Measurements from ENCODE around the gene SLC24A3.

Gene SLC24A3

DNA sequence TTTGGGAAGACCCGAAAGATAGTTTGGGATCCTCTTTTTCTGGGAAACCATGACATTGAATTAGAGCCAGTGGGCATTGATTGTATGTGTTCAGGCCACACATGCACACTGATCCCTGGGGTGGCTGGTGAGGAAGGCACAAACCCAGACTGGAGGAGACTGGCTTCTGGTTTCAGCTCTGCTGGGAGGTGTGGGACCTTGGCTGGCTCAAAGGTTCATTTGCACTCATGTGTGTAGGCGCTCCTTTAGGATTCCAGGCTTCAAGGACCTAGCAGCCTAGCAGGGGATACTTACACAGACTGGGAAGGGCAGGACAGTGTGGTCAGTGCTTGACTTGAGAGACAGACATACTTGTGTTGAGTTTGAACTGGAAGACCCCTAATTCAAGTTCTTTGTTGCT is 552.8 kb downstream of the SLC24A3 start:
- Histone ChIP-seq H3K9me3 (ENCODE audit: insufficient read depth, low read depth, low read length) (no peaks in the 10 kb centered on the region), H3K36me3 (ENCODE audit: insufficient read depth, low read length) (no peaks in the 10 kb centered on the region), H3K27me3 (ENCODE audit: insufficient read depth, low read length) (peaks cover 5% of the 10 kb centered on the region), H3K9ac (ENCODE audit: low read depth, low read length) (no peak overlapping the region), H3K27ac (ENCODE audit: low read depth, low read length) (no peak overlapping the region), H3K4me1 (ENCODE audit: insufficient read depth, low read length) (peaks cover 10% of the 10 kb centered on the region), H3K4me3 (ENCODE audit: low read length) (no peak overlapping the region)
- WGBS = 96% methylated on average over 2 of the region's 2 CpGs

DNA sequence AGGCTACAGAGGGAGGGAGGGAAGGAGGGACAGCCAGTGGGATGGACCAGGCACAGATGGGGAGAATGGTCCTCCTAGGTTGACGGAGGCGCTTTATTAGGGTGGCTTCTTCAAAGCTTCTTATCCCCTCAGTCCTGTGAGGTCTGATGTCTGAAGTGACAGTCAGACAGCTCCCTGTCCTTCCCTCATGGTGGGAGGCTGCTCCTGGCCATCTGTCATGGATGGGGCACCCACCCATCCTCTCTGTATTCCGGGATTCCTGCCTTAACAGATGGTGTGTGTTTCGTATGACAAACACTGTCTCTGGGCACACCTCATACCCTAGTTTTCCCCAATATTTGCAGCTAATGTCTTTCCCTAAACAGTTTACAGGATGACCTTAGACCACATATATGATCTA is 553.5 kb downstream of the SLC24A3 start:
- Histone ChIP-seq H3K27me3 (ENCODE audit: insufficient read depth, low read length) (no peaks in the 10 kb centered on the region), H3K4me1 (ENCODE audit: insufficient read depth, low read length) (peaks cover 14% of the 10 kb centered on the region), H3K9me3 (ENCODE audit: insufficient read depth, low read depth, low read length) (no peaks in the 10 kb centered on the region), H3K4me3 (ENCODE audit: low read length) (no peak overlapping the region), H3K36me3 (ENCODE audit: insufficient read depth, low read length) (no peaks in the 10 kb centered on the region), H3K27ac (ENCODE audit: low read depth, low read length) (no peak overlapping the region), H3K9ac (ENCODE audit: low read depth, low read length) (no peak overlapping the region)
- 96% methylated on average over 4 of the region's 4 CpGs for WGBS

DNA sequence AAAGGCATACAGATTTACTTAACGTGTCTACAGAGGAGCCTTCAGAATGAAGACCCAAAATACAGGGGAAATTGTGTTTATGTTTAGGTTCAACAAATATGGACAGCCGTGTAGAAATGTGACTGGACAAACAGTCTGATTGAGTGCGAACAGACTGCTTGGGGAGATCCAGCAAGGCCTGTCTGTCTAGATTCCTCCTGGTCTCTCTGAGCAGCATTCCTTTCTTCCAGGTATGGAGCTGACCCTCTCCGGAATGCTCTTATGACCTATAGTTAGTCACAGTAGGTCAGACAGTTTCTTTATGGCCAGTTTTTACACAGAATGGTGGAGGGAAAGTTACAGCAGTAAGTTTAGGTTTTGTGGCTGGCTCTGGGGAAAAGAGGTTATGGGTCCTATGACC is 554.6 kb downstream of the SLC24A3 start:
- H3K27ac ChIP-seq (ENCODE audit: low read depth, low read length) = no peak overlapping the region
- 85% methylated on average over 4 of the region's 4 CpGs for WGBS
- no peaks in the 10 kb centered on the region for H3K9me3 ChIP-seq (ENCODE audit: insufficient read depth, low read depth, low read length)
- no peaks in the 10 kb centered on the region for H3K27me3 ChIP-seq (ENCODE audit: insufficient read depth, low read length)
- no peaks in the 10 kb centered on the region for H3K36me3 ChIP-seq (ENCODE audit: insufficient read depth, low read length)
- no peak overlapping the region for H3K9ac ChIP-seq (ENCODE audit: low read depth, low read length)
- peaks cover 14% of the 10 kb centered on the region for H3K4me1 ChIP-seq (ENCODE audit: insufficient read depth, low read length)
- no peak overlapping the region for H3K4me3 ChIP-seq (ENCODE audit: low read length)

DNA sequence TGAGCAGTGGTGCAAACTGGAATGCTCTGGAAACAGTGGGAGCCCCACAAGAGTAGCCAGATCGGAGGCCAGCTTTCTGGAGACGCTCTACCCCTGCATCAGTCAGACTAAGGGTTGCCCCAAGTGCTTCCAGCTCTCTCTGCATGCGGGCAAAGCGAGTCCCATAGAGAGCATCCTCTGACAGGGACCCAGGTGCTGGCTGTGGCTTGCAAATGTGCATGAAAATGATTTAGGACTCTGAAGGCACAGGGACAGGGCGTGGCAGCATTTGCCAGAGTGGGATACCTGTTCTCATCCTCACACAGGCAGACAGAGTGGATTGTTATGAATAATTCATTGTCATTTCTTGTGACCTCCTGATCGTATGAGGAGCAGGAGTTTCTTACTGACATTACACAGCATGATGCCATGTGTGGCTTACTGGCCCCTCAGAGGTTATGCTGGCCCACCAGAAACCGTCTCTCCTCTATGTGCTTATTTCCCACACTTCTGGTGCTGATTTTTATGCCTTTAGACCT is 555.9 kb downstream of the SLC24A3 start:
- no peaks in the 10 kb centered on the region for H3K9me3 ChIP-seq (ENCODE audit: insufficient read depth, low read depth, low read length)
- no peaks in the 10 kb centered on the region for H3K27me3 ChIP-seq (ENCODE audit: insufficient read depth, low read length)
- peaks cover 14% of the 10 kb centered on the region for H3K4me1 ChIP-seq (ENCODE audit: insufficient read depth, low read length)
- H3K36me3 ChIP-seq (ENCODE audit: insufficient read depth, low read length) = no peaks in the 10 kb centered on the region
- H3K4me3 ChIP-seq (ENCODE audit: low read length) = no peak overlapping the region
- no peak overlapping the region for H3K27ac ChIP-seq (ENCODE audit: low read depth, low read length)
- no peak overlapping the region for H3K9ac ChIP-seq (ENCODE audit: low read depth, low read length)
- 95% methylated on average over 7 of the region's 7 CpGs for WGBS

DNA sequence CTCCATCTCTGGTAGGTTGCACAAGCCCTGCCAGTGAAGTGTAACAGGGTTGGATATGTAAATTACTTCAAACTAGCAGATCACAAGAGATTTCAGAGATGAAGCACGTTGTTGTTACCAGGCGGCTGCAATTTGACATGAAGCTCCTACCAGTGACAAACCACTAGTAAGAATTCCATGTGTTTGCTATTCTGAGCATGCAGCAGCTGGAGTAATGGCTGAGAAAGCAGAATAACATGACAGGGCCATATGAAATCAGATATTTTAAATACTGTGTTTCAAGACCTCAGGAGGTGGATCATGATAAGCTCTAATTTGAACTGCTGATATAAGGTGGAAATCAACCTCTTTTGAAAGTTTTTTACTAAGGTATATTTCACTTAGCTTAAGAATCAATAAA is 557.1 kb downstream of the SLC24A3 start:
- Histone ChIP-seq H3K27me3 (ENCODE audit: insufficient read depth, low read length) (no peaks in the 10 kb centered on the region), H3K4me1 (ENCODE audit: insufficient read depth, low read length) (peaks cover 18% of the 10 kb centered on the region), H3K27ac (ENCODE audit: low read depth, low read length) (no peak overlapping the region), H3K9me3 (ENCODE audit: insufficient read depth, low read depth, low read length) (no peaks in the 10 kb centered on the region), H3K4me3 (ENCODE audit: low read length) (no peak overlapping the region), H3K36me3 (ENCODE audit: insufficient read depth, low read length) (no peaks in the 10 kb centered on the region), H3K9ac (ENCODE audit: low read depth, low read length) (no peak overlapping the region)
- WGBS = 89% methylated on average over 2 of the region's 2 CpGs

DNA sequence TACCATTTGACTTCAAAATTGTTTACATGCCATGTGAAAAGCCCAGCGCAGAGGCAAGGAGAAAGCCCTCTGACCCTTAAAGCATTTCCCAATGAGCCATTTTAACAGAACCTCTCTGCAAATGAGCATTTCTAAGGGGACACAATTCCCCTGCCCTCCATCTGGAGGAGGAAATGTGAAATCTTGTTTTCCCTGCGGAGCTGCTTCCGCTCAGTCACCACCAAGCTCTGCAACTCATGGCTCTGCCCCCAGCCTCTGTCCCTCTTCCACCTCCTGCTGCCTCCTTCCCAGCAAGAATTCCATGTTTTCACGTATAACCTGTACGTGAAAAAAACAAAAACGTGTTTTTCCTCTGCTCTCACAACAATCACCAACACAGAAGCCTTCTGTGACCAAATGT is 557.9 kb downstream of the SLC24A3 start:
- no peak overlapping the region for H3K9ac ChIP-seq (ENCODE audit: low read depth, low read length)
- H3K27ac ChIP-seq (ENCODE audit: low read depth, low read length) = no peak overlapping the region
- H3K9me3 ChIP-seq (ENCODE audit: insufficient read depth, low read depth, low read length) = no peaks in the 10 kb centered on the region
- no peaks in the 10 kb centered on the region for H3K36me3 ChIP-seq (ENCODE audit: insufficient read depth, low read length)
- H3K4me1 ChIP-seq (ENCODE audit: insufficient read depth, low read length) = peaks cover 22% of the 10 kb centered on the region
- H3K4me3 ChIP-seq (ENCODE audit: low read length) = no peak overlapping the region
- no peaks in the 10 kb centered on the region for H3K27me3 ChIP-seq (ENCODE audit: insufficient read depth, low read length)
- WGBS = 52% methylated on average over 6 of the region's 6 CpGs

DNA sequence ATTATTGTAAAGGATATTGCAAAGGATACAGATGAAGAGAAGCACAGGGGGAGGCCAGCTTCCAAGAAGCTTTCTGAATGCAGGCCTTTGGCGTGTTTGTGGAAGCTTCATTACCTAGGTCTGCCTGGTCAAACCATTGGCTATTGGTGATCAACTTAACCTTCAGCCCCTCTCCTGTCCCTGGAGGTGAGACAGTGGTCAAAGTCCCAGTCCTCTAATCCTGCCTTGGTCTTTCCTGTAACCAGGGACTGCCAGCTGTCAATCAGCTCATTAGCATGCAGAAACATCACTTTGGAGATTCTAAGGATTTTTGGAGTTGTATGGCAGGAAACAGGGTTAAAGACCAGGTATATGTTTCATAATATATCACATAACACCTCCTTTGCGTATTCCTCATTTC is 558.6 kb downstream of the SLC24A3 start:
- Histone ChIP-seq H3K4me3 (ENCODE audit: low read length) (no peak overlapping the region), H3K4me1 (ENCODE audit: insufficient read depth, low read length) (peaks cover 25% of the 10 kb centered on the region), H3K27ac (ENCODE audit: low read depth, low read length) (no peak overlapping the region), H3K36me3 (ENCODE audit: insufficient read depth, low read length) (no peaks in the 10 kb centered on the region), H3K9me3 (ENCODE audit: insufficient read depth, low read depth, low read length) (no peaks in the 10 kb centered on the region), H3K9ac (ENCODE audit: low read depth, low read length) (no peak overlapping the region), H3K27me3 (ENCODE audit: insufficient read depth, low read length) (no peaks in the 10 kb centered on the region)
- 91% methylated on average over 2 of the region's 2 CpGs for WGBS
